ENCODE results near the gene RAP1GAP2.
"Not testable (repeated sequence)": the region's sequence is repeated elsewhere in the genome, so short reads cannot be mapped to it uniquely, and the experiment has no call there.

The RAP1GAP2 gene

DNA sequence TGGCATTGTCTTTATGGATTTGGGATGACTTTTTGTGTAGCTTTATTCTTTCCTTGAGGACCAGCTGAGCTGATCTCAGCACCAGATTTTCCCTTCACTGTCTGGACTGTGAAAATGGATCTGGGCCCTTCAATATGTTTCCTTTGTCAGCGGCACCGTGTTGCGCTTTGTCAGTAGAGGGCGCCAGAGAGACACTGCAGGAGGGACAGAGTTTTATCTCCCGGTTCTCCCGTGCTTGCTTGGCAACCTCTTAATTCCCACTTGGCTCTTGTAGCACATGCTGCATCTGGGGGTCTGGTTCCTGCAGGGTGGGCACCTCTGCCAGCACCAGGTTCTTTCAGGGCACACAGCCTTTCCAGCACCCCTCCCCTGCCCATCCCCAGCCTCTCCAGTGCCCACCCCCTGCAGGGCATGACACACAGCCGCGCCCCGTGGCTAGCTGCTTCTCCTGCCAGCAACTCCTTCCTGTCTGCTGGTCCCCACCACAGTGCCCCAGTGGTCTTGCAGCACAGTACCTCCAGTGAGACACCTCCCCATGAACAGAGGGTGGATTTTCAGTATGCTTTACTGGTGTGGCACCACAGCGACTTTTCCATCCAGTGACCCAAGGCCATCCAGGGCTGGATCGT lies 247.6 kb downstream of the RAP1GAP2 start:
- no peak for DNase-seq (ENCODE audit: low read depth)

DNA sequence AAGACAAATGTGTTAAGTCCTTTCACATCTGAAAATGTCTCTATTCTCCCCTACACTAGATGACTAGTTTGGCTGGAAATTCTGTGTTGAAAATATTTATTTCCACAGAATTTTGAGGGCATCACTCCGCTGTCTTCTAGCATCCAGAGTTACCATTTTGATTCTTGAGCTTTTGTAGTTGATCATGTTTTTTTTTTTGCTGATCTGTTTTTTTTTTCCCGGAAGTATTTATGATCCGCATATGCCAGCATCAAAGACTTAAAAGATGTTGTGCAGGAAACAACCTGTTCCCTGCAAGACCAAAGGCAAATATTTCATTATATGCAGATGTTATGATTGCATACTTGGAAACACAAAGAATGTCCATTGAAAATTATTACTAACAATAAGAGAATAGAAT lies 250.5 kb downstream of the RAP1GAP2 start:
- no peak for DNase-seq (ENCODE audit: low read depth)

DNA sequence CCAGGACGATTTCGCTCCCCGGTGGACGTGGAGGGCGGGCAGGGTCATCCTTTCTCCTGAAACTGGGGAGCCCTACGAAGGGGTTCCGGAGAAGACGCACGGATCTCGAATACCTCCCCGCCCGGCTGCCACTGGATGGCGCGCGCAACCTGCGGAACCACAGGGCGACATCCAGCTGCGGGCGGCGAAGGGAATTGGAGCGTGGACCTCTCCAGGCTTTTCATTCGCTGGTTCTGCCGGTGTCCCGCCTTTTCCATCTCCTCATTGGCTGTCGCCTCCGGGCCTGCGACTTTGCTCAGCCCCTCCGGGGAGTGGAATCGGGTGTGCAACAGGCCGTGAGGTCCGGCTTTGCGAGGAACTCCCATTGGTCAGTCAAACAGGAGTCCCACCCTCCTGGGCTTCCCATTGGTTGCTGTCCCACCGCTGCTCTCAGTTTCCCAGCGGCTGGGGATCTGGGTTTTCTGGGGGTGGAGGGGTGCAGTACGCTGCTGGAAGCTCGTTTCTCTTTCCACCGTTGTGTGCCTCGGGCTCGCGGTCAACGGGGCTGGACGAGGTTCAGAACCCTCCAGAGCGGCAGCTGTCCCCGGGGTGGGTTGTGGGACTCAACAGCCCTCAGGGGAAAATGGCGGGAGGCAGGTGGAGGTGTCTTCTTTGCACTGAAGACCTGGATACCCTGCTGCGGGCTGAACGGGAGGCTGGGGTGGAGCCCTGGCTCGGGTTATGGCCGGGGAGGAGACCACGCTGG lies 252.7 kb downstream of the RAP1GAP2 start:
- peak; percentile 98 for DNase-seq (ENCODE audit: low read depth)

DNA sequence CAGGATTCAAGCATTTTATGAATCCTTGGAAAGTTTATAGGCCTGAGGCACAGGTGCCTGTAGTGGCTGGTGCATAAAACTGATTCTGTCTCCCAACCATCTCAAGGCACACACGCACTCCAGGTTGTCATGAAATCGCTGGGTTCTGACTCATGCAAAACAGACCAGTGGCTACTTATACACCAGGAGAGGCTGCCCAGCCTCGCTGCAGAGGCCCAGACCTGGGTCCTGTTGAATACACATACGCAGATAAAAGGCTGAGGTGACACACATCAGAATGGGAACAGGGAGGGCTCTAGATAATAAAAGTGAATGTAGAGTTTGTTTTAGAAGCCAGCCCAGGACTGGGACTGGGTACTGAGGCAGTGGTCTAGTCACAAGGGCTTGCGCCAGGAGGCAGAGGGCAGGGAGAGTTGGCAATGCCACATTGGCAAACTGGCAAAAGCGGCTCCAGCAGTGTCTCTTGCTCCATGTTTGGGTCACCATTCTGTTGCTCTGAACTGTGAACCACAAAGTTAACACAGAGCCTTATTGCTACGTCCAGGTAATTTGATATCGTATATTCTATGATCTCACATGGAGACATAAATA lies 253.6 kb downstream of the RAP1GAP2 start:
- DNase-seq (ENCODE audit: low read depth), result no peak

DNA sequence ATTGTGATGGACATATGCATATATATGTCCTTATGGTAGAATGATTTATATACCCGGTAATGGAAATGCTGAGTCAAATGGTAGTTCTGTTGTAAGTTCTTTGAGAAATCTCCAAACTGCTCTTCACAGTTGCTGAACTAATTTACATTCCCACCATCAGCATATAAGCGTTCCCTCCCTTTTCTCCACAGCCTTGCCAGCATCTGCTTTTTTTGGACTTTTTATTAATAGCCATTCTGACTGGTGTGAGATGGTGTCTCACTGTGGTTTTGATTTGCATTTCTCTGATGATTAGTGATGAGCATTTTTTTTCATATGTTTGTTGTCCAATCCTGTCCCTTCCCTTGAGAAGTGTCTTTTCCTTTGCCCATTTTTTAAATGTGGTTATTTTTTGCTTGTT lies 258.6 kb downstream of the RAP1GAP2 start:
- DNase-seq (ENCODE audit: low read depth), result not testable (repeated sequence)

DNA sequence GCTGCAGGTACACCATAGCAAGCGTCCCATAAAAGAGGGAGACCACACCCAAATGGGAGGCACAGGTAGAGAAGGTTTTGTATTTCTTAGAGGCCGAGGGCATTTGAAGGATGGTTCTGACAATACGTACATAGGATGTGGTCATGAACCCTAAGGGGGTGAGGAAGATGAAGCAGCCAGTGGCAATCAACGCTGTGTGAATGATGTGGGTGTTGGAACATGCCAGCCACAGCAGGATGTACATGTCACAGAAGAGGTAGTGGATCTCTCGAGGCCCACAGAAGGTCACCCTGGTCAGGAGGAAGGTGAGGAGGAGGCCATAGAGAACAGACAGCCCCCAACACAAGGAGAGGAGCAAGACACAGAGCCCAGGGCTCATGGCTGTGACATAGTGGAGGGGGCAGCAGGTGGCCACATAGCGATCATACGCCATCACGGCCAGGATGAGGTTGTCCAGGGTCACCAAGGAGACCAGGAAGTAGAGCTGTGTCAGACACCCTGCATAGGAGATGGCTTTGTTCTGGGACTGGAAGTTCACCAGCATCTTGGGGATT lies 266.7 kb downstream of the RAP1GAP2 start:
- not testable (repeated sequence) for DNase-seq (ENCODE audit: low read depth)

DNA sequence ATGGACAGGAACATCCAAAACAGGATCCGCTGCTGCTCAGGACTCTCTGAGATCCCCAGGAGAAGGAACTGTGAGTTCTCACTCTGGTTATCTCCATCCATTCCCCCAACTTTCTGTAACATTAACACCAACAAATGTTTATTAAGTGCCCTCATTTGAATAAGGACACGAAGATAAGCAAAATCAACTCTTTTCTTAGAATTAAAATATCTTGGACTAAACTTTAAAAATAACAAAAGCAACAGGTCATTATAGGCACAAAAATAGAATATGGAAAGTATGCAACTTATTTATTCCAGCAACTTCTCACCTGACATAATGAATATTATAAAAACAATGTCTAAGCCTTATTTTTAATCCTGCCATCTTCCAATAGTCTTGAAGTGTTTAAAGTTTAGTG lies 267.3 kb downstream of the RAP1GAP2 start, which contains the start of gene OR1D5:
Gene OR1D5, minus strand, starts transcription at position 101 of the 400 bp plus-strand sequence. Its CDS starts 0 bp downstream, at position 101.
- DNase-seq (ENCODE audit: low read depth), result not testable (repeated sequence)

DNA sequence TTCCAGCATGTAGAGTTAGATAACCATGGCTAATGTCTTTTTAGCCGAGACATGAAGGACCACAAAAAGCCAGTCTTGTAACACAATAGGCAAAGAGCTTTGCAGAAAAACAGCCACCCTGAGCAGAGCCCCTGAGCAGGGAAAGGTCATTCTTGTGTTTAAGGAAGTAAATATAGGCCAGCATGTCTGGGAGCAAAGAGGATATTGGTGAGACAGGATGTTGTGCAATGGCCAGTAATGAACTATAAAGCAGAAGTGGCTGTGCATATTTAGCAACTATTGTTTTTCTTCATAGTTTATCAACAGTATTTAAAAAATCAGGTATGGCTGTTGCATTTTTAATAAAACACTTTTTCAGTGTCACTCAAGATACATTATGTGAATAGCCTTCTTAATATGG lies 269.0 kb downstream of the RAP1GAP2 start:
- not testable (repeated sequence) for DNase-seq (ENCODE audit: low read depth)

DNA sequence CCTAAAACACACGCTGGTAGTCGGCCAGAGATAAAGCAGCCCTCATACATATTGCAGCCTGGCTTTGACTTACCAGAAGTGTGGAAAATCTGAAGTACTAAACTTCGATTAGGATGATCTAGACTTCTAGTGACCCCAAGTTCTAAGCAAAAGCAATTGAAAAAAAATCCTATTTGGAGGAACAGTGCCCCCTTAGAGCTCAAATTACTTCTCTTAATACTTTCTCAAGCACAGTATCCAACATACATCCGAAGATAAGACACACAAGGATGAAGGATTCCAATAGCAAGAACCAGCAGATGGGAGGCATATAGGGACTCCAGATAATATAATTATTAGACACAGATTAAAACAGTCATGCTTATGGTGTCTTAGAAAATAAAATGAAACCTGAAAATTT lies 277.6 kb downstream of the RAP1GAP2 start:
- DNase-seq (ENCODE audit: low read depth), result not testable (repeated sequence)

All from fibroblast of gingiva (primary cell).